GM12891 (cell line): ENCODE measurements around the gene CACNG5.

Experiments
- PAX5 ChIP-seq: IDR thresholded peaks from 2 replicates; pipeline ENCODE4 v1.6.1; 2011; ENCODE audit warnings: low read length, moderate library complexity, mild to moderate bottlenecking; ENCODE audit not compliant: insufficient read depth, severe bottlenecking
- POLR2A ChIP-seq: IDR thresholded peaks from 2 replicates; pipeline ENCODE4 v1.6.1; 2011; ENCODE audit warnings: low read depth, low read length, control low read depth
- POLR2AphosphoS5 ChIP-seq: IDR thresholded peaks from 2 replicates; pipeline ENCODE4 v1.6.1; 2011; ENCODE audit warnings: low read depth, low read length, control low read depth
- SPI1 ChIP-seq: IDR thresholded peaks from 2 replicates; pipeline ENCODE4 v1.6.1; 2011; ENCODE audit warnings: low read depth, low read length, control low read depth

DNA sequence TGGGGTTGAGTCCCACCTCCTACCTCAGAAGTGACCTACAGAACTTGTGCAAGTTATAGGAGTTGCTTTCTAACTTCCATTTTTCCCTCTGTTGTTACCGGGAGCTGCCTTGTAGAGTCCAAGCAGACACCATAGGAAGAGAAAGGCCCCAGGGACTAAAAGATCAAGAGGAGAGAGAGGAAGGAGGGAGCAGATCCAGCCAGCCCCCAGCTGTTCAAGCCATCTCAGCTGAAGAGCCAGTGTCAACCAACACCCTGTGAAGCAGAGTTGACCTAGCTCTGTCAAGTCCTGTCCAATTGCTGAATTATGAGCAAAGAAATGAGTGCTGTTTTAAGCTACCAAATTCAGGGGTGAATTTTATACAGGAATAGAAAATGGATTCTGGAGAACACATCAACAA is 94.7 kb downstream of the CACNG5 start:
- TF ChIP-seq POLR2AphosphoS5 (no peak), SPI1 (no peak), POLR2A (no peak), PAX5 (no peak)
